Stimulated activated CD4-positive, alpha-beta T cell treated with anti-CD3 and anti-CD28 coated beads, Interleukin-1b, Interleukin-23, amount 100 ng/mL, for 1 hour (primary cell): ENCODE results near the gene MMRN1.

ENCODE experiments used
- DNase-seq, 2 donors: peaks; one replicate each; pipeline ENCODE4 v3.0.0-alpha.2; 2020; ENCODE audit warnings: low read depth in 2 of 2

The MMRN1 gene, protein sequence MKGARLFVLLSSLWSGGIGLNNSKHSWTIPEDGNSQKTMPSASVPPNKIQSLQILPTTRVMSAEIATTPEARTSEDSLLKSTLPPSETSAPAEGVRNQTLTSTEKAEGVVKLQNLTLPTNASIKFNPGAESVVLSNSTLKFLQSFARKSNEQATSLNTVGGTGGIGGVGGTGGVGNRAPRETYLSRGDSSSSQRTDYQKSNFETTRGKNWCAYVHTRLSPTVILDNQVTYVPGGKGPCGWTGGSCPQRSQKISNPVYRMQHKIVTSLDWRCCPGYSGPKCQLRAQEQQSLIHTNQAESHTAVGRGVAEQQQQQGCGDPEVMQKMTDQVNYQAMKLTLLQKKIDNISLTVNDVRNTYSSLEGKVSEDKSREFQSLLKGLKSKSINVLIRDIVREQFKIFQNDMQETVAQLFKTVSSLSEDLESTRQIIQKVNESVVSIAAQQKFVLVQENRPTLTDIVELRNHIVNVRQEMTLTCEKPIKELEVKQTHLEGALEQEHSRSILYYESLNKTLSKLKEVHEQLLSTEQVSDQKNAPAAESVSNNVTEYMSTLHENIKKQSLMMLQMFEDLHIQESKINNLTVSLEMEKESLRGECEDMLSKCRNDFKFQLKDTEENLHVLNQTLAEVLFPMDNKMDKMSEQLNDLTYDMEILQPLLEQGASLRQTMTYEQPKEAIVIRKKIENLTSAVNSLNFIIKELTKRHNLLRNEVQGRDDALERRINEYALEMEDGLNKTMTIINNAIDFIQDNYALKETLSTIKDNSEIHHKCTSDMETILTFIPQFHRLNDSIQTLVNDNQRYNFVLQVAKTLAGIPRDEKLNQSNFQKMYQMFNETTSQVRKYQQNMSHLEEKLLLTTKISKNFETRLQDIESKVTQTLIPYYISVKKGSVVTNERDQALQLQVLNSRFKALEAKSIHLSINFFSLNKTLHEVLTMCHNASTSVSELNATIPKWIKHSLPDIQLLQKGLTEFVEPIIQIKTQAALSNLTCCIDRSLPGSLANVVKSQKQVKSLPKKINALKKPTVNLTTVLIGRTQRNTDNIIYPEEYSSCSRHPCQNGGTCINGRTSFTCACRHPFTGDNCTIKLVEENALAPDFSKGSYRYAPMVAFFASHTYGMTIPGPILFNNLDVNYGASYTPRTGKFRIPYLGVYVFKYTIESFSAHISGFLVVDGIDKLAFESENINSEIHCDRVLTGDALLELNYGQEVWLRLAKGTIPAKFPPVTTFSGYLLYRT

DNA sequence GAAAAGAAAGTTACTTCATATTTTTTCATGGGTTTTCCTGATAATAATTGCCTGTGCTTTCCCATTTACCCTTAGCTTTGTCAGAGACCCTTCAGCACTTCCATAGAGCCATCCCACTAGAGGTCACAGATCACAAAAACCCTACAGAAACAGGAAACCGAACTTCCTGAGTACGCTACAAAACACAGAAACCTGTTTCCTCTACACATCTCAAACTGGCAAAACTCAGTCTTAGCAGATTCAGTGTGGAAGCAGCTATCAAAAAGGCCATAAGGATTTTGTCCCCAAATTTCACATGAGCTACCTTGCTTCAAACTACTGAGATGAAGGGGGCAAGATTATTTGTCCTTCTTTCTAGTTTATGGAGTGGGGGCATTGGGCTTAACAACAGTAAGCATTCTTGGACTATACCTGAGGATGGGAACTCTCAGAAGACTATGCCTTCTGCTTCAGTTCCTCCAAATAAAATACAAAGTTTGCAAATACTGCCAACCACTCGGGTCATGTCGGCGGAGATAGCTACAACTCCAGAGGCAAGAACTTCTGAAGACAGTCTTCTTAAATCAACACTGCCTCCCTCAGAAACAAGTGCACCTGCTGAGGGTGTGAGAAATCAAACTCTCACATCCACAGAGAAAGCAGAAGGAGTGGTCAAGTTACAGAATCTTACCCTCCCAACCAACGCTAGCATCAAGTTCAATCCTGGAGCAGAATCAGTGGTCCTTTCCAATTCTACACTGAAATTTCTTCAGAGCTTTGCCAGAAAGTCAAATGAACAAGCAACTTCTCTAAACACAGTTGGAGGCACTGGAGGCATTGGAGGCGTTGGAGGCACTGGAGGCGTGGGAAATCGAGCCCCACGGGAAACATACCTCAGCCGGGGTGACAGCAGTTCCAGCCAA lies at the start of gene MMRN1:
TSS of gene MMRN1 (plus strand) at position 206 of the 902 bp plus-strand sequence. CDS start at position 324, 118 bp downstream.
- DNase-seq: no peak

DNA sequence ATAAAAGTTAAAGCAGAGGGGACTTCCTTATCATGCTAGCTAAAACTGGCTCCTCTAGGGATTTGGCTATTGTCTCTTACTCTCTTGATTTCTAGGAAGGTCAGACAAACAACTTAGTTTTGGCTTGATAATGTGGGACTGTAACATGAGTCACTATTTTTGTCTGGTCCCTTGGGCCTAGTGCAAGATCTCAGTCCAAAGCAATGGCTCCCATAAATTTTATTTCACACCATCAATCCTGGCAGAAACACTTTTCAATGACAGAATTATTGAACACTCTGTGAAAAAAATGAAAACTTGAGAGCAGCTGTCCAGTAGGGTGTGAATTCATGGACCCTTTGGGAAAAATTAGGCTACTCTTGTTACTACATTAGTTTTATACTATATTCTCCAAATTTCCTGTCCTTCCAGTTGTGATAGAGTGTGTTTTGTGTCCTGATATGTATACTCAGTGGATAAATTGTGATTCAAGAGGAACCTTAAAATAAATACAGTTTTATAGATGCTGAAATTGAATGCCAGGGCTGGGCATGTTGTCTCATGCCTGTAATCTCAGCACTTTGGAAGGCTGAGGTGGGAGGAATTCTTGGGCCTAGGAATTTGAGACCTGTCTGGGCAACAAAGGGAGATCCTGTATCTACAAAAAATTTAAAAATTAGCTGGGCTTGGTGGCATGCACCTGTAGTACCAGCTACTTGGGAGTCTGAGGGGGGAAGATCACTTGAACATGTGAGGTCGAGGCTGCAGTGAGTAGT lies 46.9 kb upstream of the MMRN1 start:
- DNase-seq: no peak

DNA sequence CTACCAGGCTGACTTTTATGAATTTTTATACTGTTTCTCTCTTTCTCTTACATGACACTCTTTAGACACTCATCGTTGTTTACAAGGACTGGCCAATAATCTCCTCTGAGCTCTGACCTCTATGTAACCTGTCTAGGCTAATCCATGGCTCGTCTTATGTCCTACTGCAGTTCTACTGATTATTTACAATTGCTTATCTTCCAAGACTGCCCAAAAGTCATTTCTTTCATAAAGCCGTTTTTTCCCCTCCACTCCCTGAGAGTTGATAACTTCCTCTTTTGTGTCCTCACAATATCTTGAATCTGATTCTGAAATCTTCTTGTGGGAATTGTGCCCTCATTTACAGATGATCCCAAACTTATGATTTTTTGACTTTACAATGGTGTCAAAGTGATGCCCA lies 39.4 kb upstream of the MMRN1 start:
- no peak for DNase-seq

DNA sequence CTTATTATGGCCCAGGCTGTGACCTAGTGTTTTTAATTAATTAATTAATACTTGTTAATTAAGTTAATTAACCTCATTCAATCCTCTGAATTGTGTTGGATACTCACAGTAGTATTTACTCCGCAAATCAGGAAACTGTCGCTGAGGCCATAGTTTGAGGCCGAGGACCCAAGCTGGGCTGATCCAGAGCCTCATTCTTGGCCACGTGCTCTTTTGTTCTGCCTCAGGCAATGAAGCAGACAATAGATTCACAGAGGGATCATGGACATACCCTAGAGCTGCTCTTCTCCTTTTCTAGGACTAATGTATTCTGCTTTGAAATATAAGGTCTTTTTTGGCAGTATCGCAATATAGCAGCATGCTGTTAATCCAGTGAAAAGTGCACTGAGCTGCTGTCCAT lies 33.7 kb upstream of the MMRN1 start:
- no peak for DNase-seq

DNA sequence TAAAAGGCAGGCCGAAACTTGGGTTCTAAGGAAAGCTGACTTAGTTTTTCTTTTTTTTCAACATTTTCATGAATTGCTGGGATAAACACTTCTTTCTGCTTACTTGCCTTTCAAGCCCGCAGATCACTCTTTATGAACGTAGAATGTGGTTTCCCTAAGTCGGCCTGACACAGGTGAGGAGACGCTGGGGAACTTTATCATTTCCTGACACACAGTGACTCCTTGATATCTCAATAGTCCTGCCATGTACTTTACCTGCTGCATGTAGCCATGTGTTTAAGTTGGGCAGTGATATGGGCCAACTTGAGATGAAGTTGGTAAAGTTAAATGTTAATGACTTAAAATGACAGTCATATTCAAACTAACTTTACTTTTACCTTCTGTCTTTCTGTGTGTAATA lies 31.1 kb upstream of the MMRN1 start:
- DNase-seq: no peak

DNA sequence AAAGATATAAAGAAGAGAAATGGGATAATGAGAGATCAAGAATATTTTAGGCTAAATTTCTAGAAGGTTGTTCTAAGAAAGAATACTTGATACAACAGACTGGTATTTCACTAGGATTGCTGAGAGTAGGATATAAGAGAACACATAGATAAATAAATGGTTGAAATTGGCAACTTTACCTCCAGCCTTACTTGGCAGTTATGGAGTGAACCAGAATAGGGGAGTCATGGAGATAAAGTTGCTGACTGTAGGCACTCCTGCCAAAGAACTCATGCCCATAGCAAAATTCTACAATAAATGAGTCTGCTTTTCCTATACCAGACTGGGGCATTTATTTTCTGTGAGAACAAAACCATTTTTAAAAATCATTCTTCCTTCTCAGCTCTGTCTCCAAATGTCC lies 26.4 kb upstream of the MMRN1 start:
- DNase-seq: no peak

DNA sequence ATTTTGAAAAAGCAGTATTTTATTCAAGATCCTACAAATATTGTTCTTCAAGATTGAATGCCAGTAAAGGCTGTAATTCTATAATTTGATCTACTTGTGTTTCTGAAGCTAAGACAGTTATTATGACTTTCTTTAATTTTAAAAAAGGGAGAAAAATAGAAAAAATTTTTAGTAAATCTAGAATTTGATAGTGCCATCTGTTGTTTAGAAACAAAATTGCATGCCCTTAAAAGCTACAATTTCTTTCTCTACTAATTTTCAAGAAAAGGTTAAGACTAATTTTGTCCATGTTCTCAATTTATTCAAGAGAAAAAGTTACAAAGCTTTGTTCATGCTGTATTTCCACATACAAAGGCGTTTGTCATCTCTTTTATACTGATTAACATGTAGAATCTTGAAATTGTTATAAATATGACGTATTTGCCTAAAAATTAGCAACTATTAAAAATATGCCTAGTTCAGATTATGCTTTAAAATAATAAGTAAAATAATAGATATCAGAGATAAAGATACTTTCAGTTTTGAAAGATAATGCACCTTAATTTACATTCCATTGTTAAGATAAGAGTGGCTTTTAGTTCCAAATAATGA lies 25.6 kb upstream of the MMRN1 start:
- no peak for DNase-seq

DNA sequence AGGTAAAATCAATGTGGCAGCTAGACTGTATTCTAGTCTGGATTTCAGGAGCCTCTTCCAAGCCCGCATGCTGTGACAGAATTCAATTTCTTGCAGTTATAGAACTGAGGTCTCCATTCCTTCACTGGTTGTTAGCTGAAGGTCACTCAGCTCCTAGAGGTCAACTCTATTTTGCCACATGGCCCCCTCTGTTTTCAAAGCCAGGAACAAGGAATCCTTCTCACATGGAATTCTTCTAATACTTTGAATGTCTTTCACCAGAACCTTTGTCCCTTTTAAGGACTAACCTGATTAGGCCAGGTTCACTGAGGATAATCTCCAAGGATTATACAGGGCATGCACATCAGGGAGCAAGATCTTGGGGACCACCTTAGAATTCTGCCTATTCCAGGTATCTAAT lies 23.4 kb upstream of the MMRN1 start:
- no peak for DNase-seq

DNA sequence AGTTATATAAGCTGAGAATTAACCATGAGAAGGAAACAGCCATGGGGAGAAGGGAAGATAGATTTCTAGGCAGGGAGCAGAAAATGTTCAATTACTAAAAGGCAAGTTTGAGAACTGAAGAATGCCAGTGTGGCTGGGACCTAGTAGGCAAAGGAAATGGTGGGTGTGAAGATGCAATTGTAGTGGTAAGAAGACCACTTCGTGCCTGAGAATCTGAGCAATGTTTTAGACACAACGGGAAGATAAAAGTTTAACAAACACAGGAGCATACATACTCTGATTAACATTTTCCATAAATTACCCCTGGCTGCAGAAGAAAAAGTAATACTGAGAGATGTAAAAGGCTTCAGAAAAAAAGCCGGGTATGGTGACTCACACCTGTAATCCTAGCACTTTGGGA lies 18.1 kb upstream of the MMRN1 start:
- no peak for DNase-seq

DNA sequence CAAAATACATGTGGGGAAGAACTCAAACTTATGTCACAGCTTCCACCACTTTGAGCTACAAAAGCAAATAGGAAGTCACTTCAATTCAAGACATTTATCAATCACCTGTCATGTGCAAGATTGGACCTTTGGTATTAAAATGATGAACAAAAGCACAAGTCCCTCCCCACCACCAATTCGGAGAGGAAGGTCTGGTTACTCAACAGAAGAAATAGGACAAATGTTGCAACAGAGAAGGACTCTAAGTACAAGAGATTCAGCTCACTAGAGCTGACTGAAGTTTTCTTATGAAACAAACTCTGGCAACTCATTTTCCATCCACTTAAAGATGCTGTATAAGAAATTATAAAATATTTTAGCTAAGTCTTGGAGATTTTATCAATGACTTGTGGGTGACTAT lies 16.0 kb upstream of the MMRN1 start:
- no peak for DNase-seq

DNA sequence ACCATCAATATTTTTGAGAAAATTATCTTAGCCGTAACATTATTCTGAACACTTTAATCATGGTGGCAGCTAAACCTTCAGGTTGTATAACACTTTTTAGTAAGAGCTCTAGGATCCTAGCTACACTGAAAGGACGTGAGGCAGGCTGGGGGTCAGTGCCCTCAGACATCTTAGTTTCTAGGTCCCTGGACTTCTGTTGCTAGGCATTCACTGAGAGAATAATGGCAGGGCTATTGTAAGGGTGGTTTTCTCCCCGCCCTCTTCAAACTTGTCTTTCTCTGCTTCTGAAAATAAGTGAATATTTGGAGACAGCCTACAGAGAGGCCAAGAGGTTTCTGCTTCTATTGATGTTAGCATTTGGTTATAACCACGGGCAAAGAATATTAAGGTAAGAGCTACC lies 15.4 kb upstream of the MMRN1 start:
- no peak for DNase-seq

DNA sequence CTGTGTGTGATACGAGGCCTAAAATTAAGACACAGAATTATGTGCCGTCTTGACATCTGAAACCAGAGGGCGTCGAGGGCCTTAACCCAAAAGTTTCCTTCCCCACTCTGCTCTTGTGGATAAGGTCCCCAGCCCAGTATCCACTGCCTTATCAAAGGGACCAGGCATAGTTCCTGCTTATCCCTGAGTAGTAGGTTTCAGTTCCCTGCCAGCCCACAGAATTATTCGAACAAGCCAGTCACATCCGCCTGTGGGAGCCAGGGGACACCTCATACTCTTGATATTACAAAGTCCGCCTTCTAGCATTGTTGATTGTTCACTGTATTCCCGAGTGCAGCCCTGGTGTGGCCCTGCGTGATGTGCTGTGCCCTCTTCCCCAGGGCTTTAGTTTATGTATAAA lies 5.4 kb upstream of the MMRN1 start:
- DNase-seq: no peak

DNA sequence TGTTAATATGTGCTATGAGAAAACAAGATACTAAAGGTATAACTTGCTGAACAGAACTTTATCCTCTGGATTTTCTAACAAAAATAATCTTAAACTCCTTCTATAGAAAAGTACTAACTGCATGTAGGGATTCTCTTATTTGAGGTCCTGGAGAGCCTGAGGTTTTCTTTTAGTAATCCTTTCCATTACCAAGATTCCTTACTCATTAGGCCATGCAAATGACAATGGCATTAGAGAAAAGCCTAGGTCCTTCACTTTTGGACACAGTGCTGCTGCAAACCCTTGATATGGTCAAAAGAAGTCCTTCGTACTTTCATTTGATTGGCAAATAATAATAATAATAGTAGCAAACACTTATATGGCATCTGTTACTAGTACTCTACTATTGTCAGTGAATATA lies 3.2 kb downstream of the MMRN1 start:
- no peak for DNase-seq

DNA sequence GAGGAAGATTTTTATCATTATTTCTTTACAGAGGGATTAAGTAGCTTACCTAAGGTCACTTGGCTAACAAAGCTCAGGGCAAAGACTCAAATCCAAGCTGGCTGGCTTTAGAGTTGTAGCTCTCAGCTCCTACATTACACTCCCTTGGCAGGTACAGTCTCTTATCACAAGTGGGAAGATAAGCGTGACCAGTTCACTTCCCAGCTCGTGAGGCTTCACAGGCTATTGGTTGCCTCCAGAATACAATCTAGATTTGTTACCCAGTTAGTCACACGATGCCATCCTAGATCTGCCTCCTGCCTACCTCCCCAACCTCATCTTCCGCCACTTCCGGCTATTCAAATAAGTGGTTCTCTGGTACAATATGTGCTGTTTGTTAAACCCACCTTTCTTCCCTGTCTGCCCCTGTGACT lies 3.7 kb downstream of the MMRN1 start:
- no peak for DNase-seq

DNA sequence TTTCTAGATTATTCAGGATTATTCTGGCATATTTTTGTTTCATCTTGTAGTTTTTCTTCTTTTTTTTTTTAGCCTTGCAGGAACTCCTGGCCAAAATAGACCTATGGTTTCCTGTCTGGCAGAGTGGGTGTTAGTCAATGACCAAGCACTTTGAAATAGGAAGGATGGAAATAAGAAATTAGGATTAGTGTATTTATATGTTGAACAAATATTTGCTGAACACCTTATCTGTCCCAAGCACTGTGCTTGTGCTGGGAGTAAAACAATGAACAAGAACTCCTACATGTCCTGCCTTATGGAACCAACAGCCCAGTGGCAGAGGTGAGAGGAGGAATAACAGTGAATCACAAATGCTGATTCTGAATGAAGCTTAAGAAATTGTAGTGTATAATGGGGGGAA lies 4.5 kb downstream of the MMRN1 start:
- no peak for DNase-seq

DNA sequence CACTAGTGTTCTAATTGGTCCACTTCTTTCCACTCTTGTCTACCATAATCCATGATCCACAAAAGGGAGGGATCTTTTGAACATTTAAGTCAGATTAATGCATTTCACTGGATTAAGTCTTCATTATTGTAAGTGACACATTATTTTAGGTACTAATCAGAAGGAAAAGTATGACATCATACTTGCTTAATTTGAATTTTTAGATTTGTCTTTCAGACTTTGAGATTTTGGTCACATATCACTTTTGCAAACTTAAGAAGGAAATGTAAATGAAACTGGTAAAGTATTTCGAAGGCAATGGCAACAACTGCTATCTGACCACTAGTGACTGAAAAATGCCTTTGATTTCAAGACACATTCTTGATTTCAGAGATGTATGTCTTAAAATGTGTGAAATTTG lies 5.2 kb downstream of the MMRN1 start:
- DNase-seq: no peak

DNA sequence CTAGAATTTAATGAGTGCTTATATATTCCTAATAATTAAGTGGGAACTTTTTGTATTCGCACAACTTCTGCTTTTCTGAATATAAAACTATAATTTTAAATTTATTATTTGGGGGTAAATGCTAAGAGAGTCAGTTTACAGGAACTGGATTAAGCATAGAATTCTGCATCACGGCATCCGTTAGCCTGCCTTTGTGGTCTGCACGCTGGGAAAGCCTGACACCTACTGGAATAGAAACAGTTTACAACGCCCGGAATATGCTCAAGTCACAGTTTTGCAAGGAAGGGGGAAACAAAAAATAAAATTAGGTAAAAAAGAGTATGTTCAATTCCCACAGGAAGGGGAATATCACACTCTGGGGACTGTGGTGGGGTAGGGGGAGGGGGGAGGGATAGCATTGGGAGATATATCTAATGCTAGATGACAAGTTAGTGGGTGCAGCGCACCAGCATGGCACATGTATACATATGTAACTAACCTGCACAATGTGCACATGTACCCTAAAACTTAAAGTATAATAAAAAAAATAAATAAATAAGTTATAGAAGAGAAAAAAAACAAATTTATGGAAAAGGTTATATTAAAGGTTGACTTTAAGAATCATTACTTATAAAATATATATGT lies 7.3 kb downstream of the MMRN1 start:
- peak in 1 of 2 donors; percentile 18 for DNase-seq

DNA sequence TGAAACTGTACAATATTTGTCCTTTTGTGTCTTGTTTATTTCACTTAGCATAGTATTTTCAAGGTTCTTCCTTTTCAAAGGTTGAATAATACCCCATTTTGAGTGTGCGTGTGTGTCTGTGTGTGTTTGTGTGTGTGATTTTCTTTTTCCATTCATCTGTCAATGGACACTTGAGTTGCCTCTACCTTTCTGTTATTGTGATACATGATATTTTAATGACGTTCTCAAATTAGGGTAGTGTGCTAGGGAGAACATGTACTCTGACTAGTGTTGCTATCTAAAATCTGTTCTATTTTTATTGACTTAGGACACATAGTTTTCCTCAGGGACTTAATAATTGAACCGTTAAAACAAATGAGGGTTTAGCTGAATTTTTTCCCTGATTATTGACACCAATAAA lies 9.9 kb downstream of the MMRN1 start:
- DNase-seq: no peak

DNA sequence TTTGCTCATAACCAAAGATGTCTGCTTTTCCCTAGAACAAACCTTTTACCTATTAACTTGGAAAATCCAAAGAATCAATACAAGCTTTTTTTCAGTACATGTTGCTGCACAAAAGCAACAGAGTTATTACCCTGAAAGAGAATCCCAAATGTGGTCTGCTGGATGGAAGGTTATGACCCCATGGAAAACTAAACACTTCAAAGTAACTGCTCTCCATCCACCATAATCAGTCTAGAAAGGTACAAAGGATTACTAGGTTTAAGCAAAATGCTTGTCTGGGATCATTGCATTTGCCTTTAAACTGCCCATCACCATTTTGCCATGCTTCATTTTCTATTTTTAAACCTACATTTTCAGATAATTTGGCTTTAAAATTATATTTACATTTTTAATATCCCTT lies 11.7 kb downstream of the MMRN1 start:
- no peak for DNase-seq
